Mucosa of rectum (tissue), 2 donors: ENCODE measurements around the gene SAMSN1.

Experiments used
- H3K27ac ChIP-seq, 2 donors: one replicate each; pipeline ENCODE4 v1.7.0; 2013; ENCODE audit warnings: inconsistent platforms in 2 of 2, low read depth in 2 of 2, low read length in 2 of 2
- H3K27me3 ChIP-seq, 2 donors: one replicate each; pipeline ENCODE4 v1.7.0; 2013; ENCODE audit warnings: low read length in 2 of 2; ENCODE audit not compliant: control insufficient read depth in 2 of 2, insufficient read depth in 2 of 2
- H3K36me3 ChIP-seq, 2 donors: one replicate each; pipeline ENCODE4 v1.7.0; 2013; ENCODE audit warnings: low read length in 2 of 2; ENCODE audit not compliant: control insufficient read depth in 2 of 2, insufficient read depth in 2 of 2
- H3K4me1 ChIP-seq, 2 donors: one replicate each; pipeline ENCODE4 v1.7.0; 2013; ENCODE audit warnings: low read length in 2 of 2, mild to moderate bottlenecking in 1 of 2; ENCODE audit not compliant: control insufficient read depth in 2 of 2, insufficient read depth in 2 of 2
- H3K4me3 ChIP-seq, 2 donors: one replicate each; pipeline ENCODE4 v1.7.0; 2013; ENCODE audit warnings: low read length in 2 of 2
- H3K9ac ChIP-seq, 2 donors: one replicate each; pipeline ENCODE4 v1.7.0; 2013; ENCODE audit warnings: low read length in 2 of 2, low read depth in 1 of 2, mild to moderate bottlenecking in 1 of 2
- H3K9me3 ChIP-seq, 2 donors: one replicate each; pipeline ENCODE4 v1.7.0; 2013; ENCODE audit warnings: low read length in 2 of 2; ENCODE audit not compliant: control insufficient read depth in 2 of 2
- donor health status: healthy.
- donor health status: Normal muscosa, but diverticular disease.

The SAMSN1 gene

DNA sequence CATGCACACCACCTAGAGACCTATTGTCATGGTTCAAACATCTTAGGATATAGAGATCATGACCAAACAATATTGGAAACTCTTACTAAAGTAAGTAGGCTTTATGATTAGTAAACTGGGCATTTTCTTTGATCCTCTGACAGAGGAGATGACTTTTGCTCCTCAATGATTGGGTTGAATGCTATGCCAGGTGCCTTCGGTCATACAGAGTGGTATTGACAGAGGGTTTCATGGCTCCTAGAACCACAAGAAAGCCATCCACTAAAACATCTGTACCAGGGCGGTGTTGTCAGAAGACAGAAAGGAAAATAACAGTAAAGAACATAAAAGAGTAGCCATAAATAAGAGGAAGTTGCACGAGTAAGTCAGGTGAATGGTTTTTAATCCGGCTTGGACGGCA lies 20.8 kb upstream of the SAMSN1 start:
- H3K9me3 ChIP-seq = no peaks in the 10 kb centered on the region
- H3K36me3 ChIP-seq = no peaks in the 10 kb centered on the region
- no peak overlapping the region for H3K27ac ChIP-seq
- no peak overlapping the region for H3K9ac ChIP-seq
- H3K27me3 ChIP-seq = no peaks in the 10 kb centered on the region
- H3K4me3 ChIP-seq = no peak overlapping the region
- no peaks in the 10 kb centered on the region for H3K4me1 ChIP-seq

DNA sequence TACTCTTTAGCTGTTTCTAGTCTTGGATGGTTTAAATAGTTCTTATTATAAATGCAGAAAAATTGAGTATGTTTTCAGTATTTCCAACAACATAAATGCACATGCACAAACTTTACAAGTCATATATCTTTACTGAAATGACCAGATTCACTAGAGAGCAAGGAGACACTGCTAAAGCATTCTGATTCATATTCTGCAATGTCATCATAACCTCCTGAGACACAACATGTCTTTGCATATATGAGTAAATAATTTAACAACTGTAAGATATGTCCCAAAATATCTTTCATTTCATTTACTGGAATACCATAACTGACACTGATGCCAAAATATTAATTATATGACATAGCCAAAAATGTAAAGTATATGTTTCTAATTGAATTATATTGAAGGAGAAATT lies 16.8 kb upstream of the SAMSN1 start:
- H3K4me1 ChIP-seq = no peaks in the 10 kb centered on the region
- H3K27me3 ChIP-seq = no peaks in the 10 kb centered on the region
- no peak overlapping the region for H3K4me3 ChIP-seq
- H3K27ac ChIP-seq = no peak overlapping the region
- no peaks in the 10 kb centered on the region for H3K36me3 ChIP-seq
- no peaks in the 10 kb centered on the region for H3K9me3 ChIP-seq
- no peak overlapping the region for H3K9ac ChIP-seq

- H3K36me3 ChIP-seq = no peaks in the 10 kb centered on the region
- no peaks in the 10 kb centered on the region for H3K27me3 ChIP-seq
- H3K9me3 ChIP-seq = no peaks in the 10 kb centered on the region
- H3K4me3 ChIP-seq = no peak overlapping the region
- no peak overlapping the region for H3K27ac ChIP-seq
- no peak overlapping the region for H3K9ac ChIP-seq
- H3K4me1 ChIP-seq = no peaks in the 10 kb centered on the region
Observed at GRCh38 chr21:14560555-14560954, 14.4 kb upstream of the SAMSN1 start.

DNA sequence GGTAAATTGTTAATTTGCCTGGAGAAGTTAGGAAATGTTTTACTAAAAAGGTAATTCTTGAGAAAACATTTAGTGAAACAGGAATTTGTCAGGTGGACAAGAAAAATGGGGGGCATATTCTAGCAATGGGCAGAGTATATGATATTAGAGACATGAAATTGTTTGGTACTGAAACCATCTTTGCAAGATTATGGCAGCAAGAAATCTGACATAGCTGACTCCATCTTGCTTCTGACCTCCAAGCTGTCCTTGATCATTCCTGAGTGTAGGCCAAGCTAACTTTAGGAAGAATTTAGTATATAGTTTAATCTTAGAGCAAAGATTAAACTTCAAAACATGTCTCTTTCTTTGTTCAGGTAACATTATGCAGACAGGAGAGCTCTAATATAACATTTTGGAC lies 14.0 kb upstream of the SAMSN1 start:
- Histone ChIP-seq H3K4me1 (no peaks in the 10 kb centered on the region), H3K9me3 (no peaks in the 10 kb centered on the region), H3K27me3 (no peaks in the 10 kb centered on the region), H3K4me3 (no peak overlapping the region), H3K27ac (no peak overlapping the region), H3K36me3 (no peaks in the 10 kb centered on the region), H3K9ac (no peak overlapping the region)

- no peak overlapping the region for H3K27ac ChIP-seq
- no peaks in the 10 kb centered on the region for H3K4me1 ChIP-seq
- no peaks in the 10 kb centered on the region for H3K36me3 ChIP-seq
- no peak overlapping the region for H3K4me3 ChIP-seq
- no peak overlapping the region for H3K9ac ChIP-seq
- H3K27me3 ChIP-seq = no peaks in the 10 kb centered on the region
- H3K9me3 ChIP-seq = no peaks in the 10 kb centered on the region
Observed at GRCh38 chr21:14559102-14559501, 13.0 kb upstream of the SAMSN1 start.

- Histone ChIP-seq H3K9me3 (no peaks in the 10 kb centered on the region), H3K4me3 (no peak overlapping the region), H3K27me3 (no peaks in the 10 kb centered on the region), H3K9ac (no peak overlapping the region), H3K27ac (no peak overlapping the region), H3K4me1 (no peaks in the 10 kb centered on the region), H3K36me3 (no peaks in the 10 kb centered on the region)
Observed at GRCh38 chr21:14557413-14557812, 11.3 kb upstream of the SAMSN1 start.

DNA sequence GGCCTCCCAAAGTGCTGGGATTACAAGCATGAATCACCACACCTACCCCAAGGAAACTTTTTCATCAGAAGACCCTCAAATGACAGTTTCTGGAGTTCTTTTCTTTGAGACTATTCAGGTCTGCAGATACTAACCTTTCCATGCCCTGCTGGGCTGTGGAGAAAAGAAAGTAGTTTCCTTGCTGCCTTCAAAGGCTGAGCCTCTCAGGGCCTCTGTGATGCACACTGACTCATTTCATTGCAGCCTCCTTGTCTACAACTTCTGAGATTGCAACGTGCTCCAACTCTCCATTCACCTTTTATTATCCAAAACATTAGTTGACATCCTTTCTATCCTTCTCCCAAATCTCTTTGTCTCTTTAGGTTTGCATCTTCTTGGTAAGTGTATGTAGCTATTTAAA lies 8.8 kb upstream of the SAMSN1 start:
- H3K4me3 ChIP-seq = no peak overlapping the region
- H3K27ac ChIP-seq = no peak overlapping the region
- no peaks in the 10 kb centered on the region for H3K4me1 ChIP-seq
- no peaks in the 10 kb centered on the region for H3K9me3 ChIP-seq
- H3K27me3 ChIP-seq = no peaks in the 10 kb centered on the region
- no peaks in the 10 kb centered on the region for H3K36me3 ChIP-seq
- no peak overlapping the region for H3K9ac ChIP-seq

GRCh38 chr21:14553422-14553821 lies 7.3 kb upstream of the SAMSN1 start:
- H3K4me1 ChIP-seq = no peaks in the 10 kb centered on the region

DNA sequence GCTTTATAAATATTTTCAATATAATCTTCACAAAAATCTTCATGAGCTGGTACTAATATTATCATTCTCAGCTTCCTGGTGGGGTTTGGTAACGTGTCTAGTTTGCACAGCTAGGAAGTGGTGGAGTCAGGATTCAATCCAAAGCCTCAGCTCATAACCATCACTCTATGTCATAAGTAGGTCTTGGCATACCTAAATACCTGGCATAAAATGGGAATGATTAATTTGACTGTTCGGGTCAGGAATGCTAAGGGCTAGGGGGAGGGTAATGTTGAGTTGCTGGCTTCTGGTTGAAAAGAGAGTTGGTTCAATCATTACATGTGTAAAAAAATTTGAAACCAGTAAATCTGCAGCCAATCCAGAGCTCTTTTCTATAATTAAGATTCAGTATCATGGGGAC lies 5.6 kb upstream of the SAMSN1 start:
- Histone ChIP-seq H3K9me3 (no peaks in the 10 kb centered on the region), H3K36me3 (no peaks in the 10 kb centered on the region), H3K4me3 (no peak overlapping the region), H3K27me3 (no peaks in the 10 kb centered on the region), H3K4me1 (no peaks in the 10 kb centered on the region), H3K9ac (no peak overlapping the region), H3K27ac (no peak overlapping the region)

More at GRCh38 chr21:14553422-14553821, 7.3 kb upstream of the SAMSN1 start:
- Histone ChIP-seq H3K27ac (no peak overlapping the region), H3K9ac (no peak overlapping the region), H3K9me3 (no peaks in the 10 kb centered on the region), H3K36me3 (no peaks in the 10 kb centered on the region), H3K27me3 (no peaks in the 10 kb centered on the region), H3K4me3 (no peak overlapping the region)

- no peaks in the 10 kb centered on the region for H3K36me3 ChIP-seq
- no peaks in the 10 kb centered on the region for H3K4me1 ChIP-seq
- H3K27ac ChIP-seq = no peak overlapping the region
- no peaks in the 10 kb centered on the region for H3K9me3 ChIP-seq
- no peak overlapping the region for H3K4me3 ChIP-seq
- H3K27me3 ChIP-seq = no peaks in the 10 kb centered on the region
- no peak overlapping the region for H3K9ac ChIP-seq
Observed at GRCh38 chr21:14550135-14550534, 4.0 kb upstream of the SAMSN1 start.

- Histone ChIP-seq H3K27me3 (no peaks in the 10 kb centered on the region), H3K9me3 (no peaks in the 10 kb centered on the region), H3K4me3 (no peak overlapping the region), H3K9ac (no peak overlapping the region), H3K36me3 (no peaks in the 10 kb centered on the region), H3K4me1 (no peaks in the 10 kb centered on the region), H3K27ac (no peak overlapping the region)
Observed at GRCh38 chr21:14548779-14549178, 2.7 kb upstream of the SAMSN1 start.
